ENCODE results near the gene RNASE8.

Gene RNASE8

DNA sequence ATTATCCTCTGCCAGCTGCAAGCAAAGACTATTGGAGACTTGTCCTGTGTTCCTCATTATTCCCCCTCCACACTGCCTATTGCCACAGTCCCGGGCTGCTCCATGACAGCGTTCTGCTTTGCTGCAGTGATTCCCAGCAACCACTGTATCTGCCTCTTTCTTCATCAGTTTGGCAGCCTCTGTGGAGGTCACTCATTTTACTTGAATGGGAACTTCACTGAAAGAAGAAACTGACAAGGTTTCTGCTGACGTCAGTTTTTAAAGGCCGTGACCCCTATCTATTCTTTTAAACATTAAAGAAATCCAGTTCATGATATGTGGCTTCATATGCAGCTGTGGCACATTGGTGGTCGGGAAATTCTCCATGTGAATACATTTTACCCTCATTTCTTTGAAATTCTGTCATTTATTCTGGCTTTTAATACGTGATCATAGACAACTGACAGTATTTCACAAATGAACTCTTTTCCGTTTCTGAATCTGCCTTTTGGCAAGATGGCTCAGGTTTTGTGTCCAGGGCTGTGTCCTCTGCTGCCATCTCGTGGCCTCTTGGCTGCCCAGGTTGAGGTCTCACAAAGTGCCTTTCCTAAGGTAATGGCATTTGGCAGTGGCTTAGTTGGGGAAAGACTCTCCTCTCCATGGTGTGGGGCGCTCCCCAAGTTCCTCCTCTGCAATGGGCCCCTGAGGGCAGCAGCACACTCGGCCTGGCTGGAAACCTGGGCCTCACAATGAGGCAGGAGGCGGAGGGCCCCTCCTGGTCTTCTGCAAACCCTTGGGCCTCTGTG lies 49.1 kb downstream of the RNASE8 start:
- DNase-seq (ENCODE audit: low read depth) = peak; percentile 60

DNA sequence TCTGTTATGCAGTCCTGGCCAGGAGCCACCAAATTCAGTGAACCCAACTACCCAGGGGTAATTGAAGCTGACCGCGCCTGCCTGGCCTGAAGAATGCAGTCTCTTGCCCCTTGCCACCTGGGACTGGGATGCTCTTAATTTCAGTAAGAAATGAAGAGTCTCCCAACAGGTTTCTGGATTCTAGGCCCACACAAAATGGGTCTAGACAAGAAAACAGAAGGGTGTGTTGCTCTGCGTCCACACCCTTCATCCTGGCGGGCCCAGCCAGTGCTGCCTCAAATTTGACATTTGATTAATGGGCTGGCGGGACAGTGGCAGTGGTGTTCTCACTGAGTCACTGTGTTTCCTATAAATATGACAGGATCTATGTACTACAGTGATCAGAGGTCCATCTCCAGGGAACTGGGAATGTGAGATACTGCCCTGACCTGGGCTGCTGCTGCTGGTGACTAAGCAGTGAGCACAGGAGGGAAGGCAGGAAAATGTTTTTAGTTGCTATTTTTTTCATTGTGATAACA lies 49.7 kb downstream of the RNASE8 start:
- DNase-seq (ENCODE audit: low read depth) = peak; percentile 36
